ENCODE measurements around the gene PRR15L. TPM values are rescaled to one million over a fixed set of nuclear protein-coding genes. Genes with fewer than 3 reads are reported as not detected.
A peak's percentile ranks its signal among the peaks of the same experiment; 100 is the strongest.

The PRR15L gene
- total and polyA plus RNA-seq, 2 of the 8 experiments (the other 6 are each of a cell fraction or from before 2014, with no cell fraction given): 0.26 to 1.1 TPM

DNA sequence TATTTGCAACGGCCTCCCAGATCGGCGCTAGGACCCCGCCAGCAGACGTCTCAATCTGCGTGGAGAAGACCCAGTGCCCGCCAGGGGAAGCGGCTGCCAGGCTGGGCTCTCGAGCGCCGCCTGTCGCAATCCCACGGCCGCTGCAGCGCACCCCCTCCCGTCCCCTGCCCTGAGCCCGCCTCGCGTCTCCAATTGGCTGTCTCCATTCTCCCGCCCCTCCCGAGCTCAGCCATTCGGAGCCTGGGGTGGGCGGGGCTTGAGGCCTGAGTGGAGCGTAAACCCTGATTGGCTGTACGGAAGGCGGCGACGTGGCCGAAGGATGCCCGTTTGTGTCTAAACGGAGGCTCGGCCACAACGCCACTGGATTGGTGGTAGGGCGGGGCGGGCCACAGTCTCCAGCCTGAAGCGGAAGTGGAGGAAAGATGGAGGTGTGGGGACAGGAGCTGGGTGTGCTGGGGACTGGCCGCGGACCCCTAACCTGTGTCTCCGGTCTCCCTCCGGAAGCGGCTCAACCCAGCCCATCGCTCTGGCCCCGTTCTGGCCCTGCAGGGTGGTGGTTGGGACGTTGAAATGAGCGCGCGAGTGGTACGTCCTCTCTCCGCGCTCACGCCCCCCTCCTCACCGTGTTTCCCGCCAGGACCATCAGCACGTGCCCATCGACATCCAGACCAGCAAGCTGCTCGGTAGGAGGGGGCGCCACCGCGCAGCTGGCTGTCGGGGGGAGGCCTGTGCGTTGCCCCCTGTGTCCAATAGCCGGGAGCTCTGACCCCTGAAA lies 13.2 kb upstream of the PRR15L start, which contains the start of gene CDK5RAP3:
Gene CDK5RAP3, plus strand, starts transcription at position 389 of the 775 bp plus-strand sequence. Its CDS starts 34 bp downstream, at position 423.
- H4K8ac ChIP-seq (ENCODE audit: extremely low read depth, insufficient read depth, low read length): peak within 1 kb of the TSS; percentile 98
- H3K14ac ChIP-seq (ENCODE audit: insufficient read length): no peak within 1 kb of the TSS
- peaks cover 5 to 17% (median 12%) of the 10 kb centered on the region in 4 experiments; a peak in 5 of 8 replicates for H3K36me3 ChIP-seq (ENCODE audit: control insufficient read depth in 2 of 4, insufficient read depth in 4 of 4, low read length in 3 of 4)
- peak within 1 kb of the TSS; percentile 94 for H3K27ac ChIP-seq (ENCODE audit: low read depth, low read length)
- H3K9me3 ChIP-seq (ENCODE audit: insufficient read depth in 2 of 2, low read depth in 1 of 2, low read length in 1 of 2): no peaks in the 10 kb centered on the region
- H3K4me3 ChIP-seq (ENCODE audit: extremely low read depth in 1 of 4, insufficient read depth in 2 of 4, low read depth in 3 of 4, low read length in 4 of 4): peak within 1 kb of the TSS; percentile 54 to 73 (median 64)
- H3K79me2 ChIP-seq (ENCODE audit: control insufficient read depth in 1 of 2, insufficient read depth in 2 of 2, low read length in 2 of 2): peaks cover 0 to 12% of the 10 kb centered on the region in 2 experiments; a peak in 1 of 4 replicates
- peak within 1 kb of the TSS; percentile 91 for H3K18ac ChIP-seq (ENCODE audit: extremely low read depth, low read length)
- peak within 1 kb of the TSS; percentile 89 for H4K91ac ChIP-seq (replicated peaks; ENCODE audit: insufficient read length, low read length)
- H3K4ac ChIP-seq (replicated peaks; ENCODE audit: insufficient read length, low read depth, low read length): peak within 1 kb of the TSS; percentile 69
- peak within 1 kb of the TSS; percentile 81 to 92 for H3K4me2 ChIP-seq (ENCODE audit: insufficient read depth in 1 of 2, low read depth in 2 of 2, low read length in 2 of 2)
- H3K9ac ChIP-seq (replicated peaks in 1 of 4; ENCODE audit: extremely low read depth in 1 of 4, low read depth in 3 of 4, low read length in 3 of 4): peak within 1 kb of the TSS in 3 of 4 experiments; percentile 71 to 83 (median 80); a peak in 6 of 7 replicates
- H4K5ac ChIP-seq (ENCODE audit: insufficient read length, low read depth, low read length): peak within 1 kb of the TSS; percentile 93
- WGBS, 2 experiments (ENCODE audit: extremely low coverage in 1 of 2, insufficient coverage in 1 of 2, insufficient read length in 1 of 2, insufficient replicate concordance in 2 of 2, low coverage in 1 of 2, low lambda C conversion rate in 2 of 2, missing lambda C conversion rate in 1 of 2): 2% methylated on average over 46 of the region's 62 CpGs; no CpG with 5 or more reads in 1 of the 2 experiments
- peak within 1 kb of the TSS; percentile 88 for H2BK12ac ChIP-seq (ENCODE audit: low read depth, low read length)
- ChIA-PET POLR2A (ENCODE audit: partially characterized antibody) (interaction anchor here (0.7 to 2.4 kb wide), 27 partner anchors 10 to 873 kb away, joined by 3 to 16 read pairs (median 4); partner anchors contain the start of genes CBX1, NFE2L1, PRR15L and SP2), CTCF (ENCODE audit: partially characterized antibody) (interaction anchor here (0.7 to 40.5 kb wide), 29 partner anchors 8 to 1022 kb away, joined by 3 to 1010 read pairs (median 5); partner anchors contain the start of genes CBX1, PNPO, PRR15L and SCRN2)
- DNase-seq (ENCODE audit: low read depth in 1 of 2, low spot score in 2 of 2) (peak; percentile 99), FAIRE-seq (no peak)
- H3K23me2 ChIP-seq (ENCODE audit: low read depth, low read length): peaks cover 4% of the 10 kb centered on the region
- H2BK15ac ChIP-seq (ENCODE audit: low read length): peak within 1 kb of the TSS; percentile 99
- H3K79me1 ChIP-seq (ENCODE audit: low read depth, low read length): no peaks in the 10 kb centered on the region
- no peaks in the 10 kb centered on the region for H4K20me1 ChIP-seq (replicated peaks in 1 of 2; ENCODE audit: control insufficient read depth in 1 of 2, insufficient read depth in 2 of 2, low read length in 2 of 2)
- no peak within 1 kb of the TSS for H3K23ac ChIP-seq (ENCODE audit: insufficient read length)
- peaks cover 0 to 6% (median 3%) of the 10 kb centered on the region in 4 experiments; a peak in 6 of 7 replicates for H3K4me1 ChIP-seq (replicated peaks in 1 of 4; ENCODE audit: control insufficient read depth in 3 of 4, insufficient read depth in 4 of 4, low read length in 3 of 4)
- H2AFZ ChIP-seq (ENCODE audit: low read length): peak within 1 kb of the TSS; percentile 100
- peak within 1 kb of the TSS; percentile 30 for H2BK120ac ChIP-seq (replicated peaks; ENCODE audit: low read depth, low read length)
- no peaks in the 10 kb centered on the region for H3K27me3 ChIP-seq (replicated peaks in 1 of 4; ENCODE audit: control insufficient read depth in 3 of 4, extremely low read depth in 1 of 4, insufficient read depth in 3 of 4, low read length in 3 of 4)
- H2BK20ac ChIP-seq (ENCODE audit: low read length): 0 out of 2 replicates have a peak within 1 kb of the TSS, but pooled peaks have one; percentile 52
- H2AK5ac ChIP-seq (ENCODE audit: low read depth, low read length): peak within 1 kb of the TSS; percentile 41; the same call in 1 of the 2 replicates
- peak within 1 kb of the TSS; percentile 95 for H2BK5ac ChIP-seq (ENCODE audit: low read depth, low read length)
- peak within 1 kb of the TSS; percentile 79 for H3K56ac ChIP-seq (replicated peaks; ENCODE audit: insufficient read length, low read depth, low read length)
- TF ChIP-seq BACH1 (IDR thresholded peaks at IDR 0.05; ENCODE audit: low read length): peak; percentile 85; the same call in 1 of the 2 replicates
- peak; percentile 89 for TF ChIP-seq SP1 (IDR thresholded peaks at IDR 0.05; ENCODE audit: low read depth, low read length)
- TF ChIP-seq MAFK (IDR thresholded peaks at IDR 0.05; ENCODE audit: low read depth, low read length): no peak
- TF ChIP-seq, protein P1, sequence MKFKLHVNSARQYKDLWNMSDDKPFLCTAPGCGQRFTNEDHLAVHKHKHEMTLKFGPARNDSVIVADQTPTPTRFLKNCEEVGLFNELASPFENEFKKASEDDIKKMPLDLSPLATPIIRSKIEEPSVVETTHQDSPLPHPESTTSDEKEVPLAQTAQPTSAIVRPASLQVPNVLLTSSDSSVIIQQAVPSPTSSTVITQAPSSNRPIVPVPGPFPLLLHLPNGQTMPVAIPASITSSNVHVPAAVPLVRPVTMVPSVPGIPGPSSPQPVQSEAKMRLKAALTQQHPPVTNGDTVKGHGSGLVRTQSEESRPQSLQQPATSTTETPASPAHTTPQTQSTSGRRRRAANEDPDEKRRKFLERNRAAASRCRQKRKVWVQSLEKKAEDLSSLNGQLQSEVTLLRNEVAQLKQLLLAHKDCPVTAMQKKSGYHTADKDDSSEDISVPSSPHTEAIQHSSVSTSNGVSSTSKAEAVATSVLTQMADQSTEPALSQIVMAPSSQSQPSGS (IDR thresholded peaks at IDR 0.05; ENCODE audit: low read length): no peak
- TF ChIP-seq SP2 (IDR thresholded peaks at IDR 0.05; ENCODE audit: low read length): peak; percentile 26; the same call in 1 of the 2 replicates
- no peak for TF ChIP-seq ZNF274 (IDR thresholded peaks at IDR 0.05; ENCODE audit: borderline replicate concordance, extremely low read depth, low read length)
- peak; percentile 80 for TF ChIP-seq CHD2 (IDR thresholded peaks at IDR 0.05; ENCODE audit: low read length)
- TF ChIP-seq FOSL1 (IDR thresholded peaks at IDR 0.05; ENCODE audit: insufficient read depth, low read depth, low read length): peak; percentile 97
- TF ChIP-seq CHD1 (IDR thresholded peaks at IDR 0.05; ENCODE audit: low read depth, low read length): no peak
- no peak for TF ChIP-seq EZH2 (IDR thresholded peaks at IDR 0.05; ENCODE audit: low read depth, low read length, severe bottlenecking)

Measured in H1 (cell line).